Thyroid gland (tissue), 4 donors: ENCODE results near the gene VAV3.

Experiments
- CTCF ChIP-seq, 6 experiments: fragments of 200-600 bp in 3 of 6; fragments of 450-650 bp in 3 of 6; sonication (generic) in 3 of 6; IDR thresholded peaks; one replicate each; pipeline ENCODE4 v1.5.1; 2016 to 2019; ENCODE audit warnings: antibody characterized with exemption in 6 of 6, mild to moderate bottlenecking in 2 of 6, inconsistent platforms in 1 of 6, moderate library complexity in 1 of 6
- POLR2A ChIP-seq, 2 donors: fragments of 450-650 bp; IDR thresholded peaks; one replicate each; pipeline ENCODE4 v1.6.1; 2017; ENCODE audit warnings: antibody characterized with exemption in 2 of 2, mild to moderate bottlenecking in 2 of 2, moderate library complexity in 1 of 2

- TF ChIP-seq CTCF (IDR thresholded peaks at IDR 0.05) (no peak), POLR2A (IDR thresholded peaks at IDR 0.05) (no peak)
These were observed 420.7 kb downstream of the VAV3 start for GRCh38 chr1:107544285-107544684.
